ENCODE data around the gene DLG5. TPM values are rescaled to one million over a fixed set of nuclear protein-coding genes. Genes with fewer than 3 reads are reported as not detected.
A peak's percentile ranks its signal among the peaks of the same experiment; 100 is the strongest.

Gene DLG5
- total RNA-seq, 1 experiment from 2014 or later, result 127 TPM

GRCh38 chr10:77856566-77856965 lies 70.0 kb downstream of the DLG5 start:
- Mint-ChIP-seq H3K4me3 (ENCODE audit: unreplicated experiment) (peak overlapping the region; percentile 61), H3K36me3 (ENCODE audit: insufficient read depth, unreplicated experiment) (peaks cover 98% of the 10 kb centered on the region), H3K9me3 (ENCODE audit: unreplicated experiment) (no peaks in the 10 kb centered on the region), H3K27ac (ENCODE audit: low read depth, unreplicated experiment) (peak overlapping the region; percentile 65), H3K4me1 (ENCODE audit: insufficient read depth, unreplicated experiment) (peaks cover 30% of the 10 kb centered on the region), H3K27me3 (ENCODE audit: insufficient read depth, unreplicated experiment) (no peaks in the 10 kb centered on the region)
- intact Hi-C loops (cut with micrococcal nuclease), result no loop called here
- CTCF ChIA-PET, result interaction anchor here (0.6 to 2.0 kb wide), 5 partner anchors 9 to 134 kb away, joined by 3 to 9 read pairs (median 7); partner anchors contain the start of gene DLG5
- no TSS peak for BruUV-seq (replicated peaks)
- no peak for TF ChIP-seq CTCF (IDR thresholded peaks at IDR 0.05; ENCODE audit: unreplicated experiment)
- DNase-seq (ENCODE audit: unreplicated experiment), result no peak
- POLR2A ChIA-PET, result interaction anchor here (0.7 to 33.0 kb wide), 10 partner anchors 9 to 178 kb away, joined by 4 to 903 read pairs (median 8); partner anchors contain the start of gene DLG5

GRCh38 chr10:77855404-77856155 lies 71.0 kb downstream of the DLG5 start:
- no peaks in the 10 kb centered on the region for H3K27me3 Mint-ChIP-seq (ENCODE audit: insufficient read depth, unreplicated experiment)
- peaks cover 31% of the 10 kb centered on the region for H3K4me1 Mint-ChIP-seq (ENCODE audit: insufficient read depth, unreplicated experiment)
- ChIA-PET POLR2A (interaction anchor here (0.6 to 33.0 kb wide), 13 partner anchors 8 to 1386 kb away, joined by 3 to 903 read pairs (median 7); partner anchors contain the start of gene DLG5), CTCF (interaction anchor here (0.6 to 2.0 kb wide), 7 partner anchors 9 to 153 kb away, joined by 3 to 9 read pairs (median 4); partner anchors contain the start of gene DLG5)
- no TSS peak for BruUV-seq (replicated peaks)
- intact Hi-C loops (cut with micrococcal nuclease), result no loop called here
- peak overlapping the region; percentile 61 for H3K4me3 Mint-ChIP-seq (ENCODE audit: unreplicated experiment)
- peak overlapping the region; percentile 65 for H3K27ac Mint-ChIP-seq (ENCODE audit: low read depth, unreplicated experiment)
- peaks cover 98% of the 10 kb centered on the region for H3K36me3 Mint-ChIP-seq (ENCODE audit: insufficient read depth, unreplicated experiment)
- peak; percentile 71 for DNase-seq (ENCODE audit: unreplicated experiment)
- TF ChIP-seq CTCF (IDR thresholded peaks at IDR 0.05; ENCODE audit: unreplicated experiment), result no peak
- no peaks in the 10 kb centered on the region for H3K9me3 Mint-ChIP-seq (ENCODE audit: unreplicated experiment)

- H3K36me3 Mint-ChIP-seq (ENCODE audit: insufficient read depth, unreplicated experiment), result peaks cover 98% of the 10 kb centered on the region
- ChIA-PET CTCF (interaction anchor here (0.6 to 1.8 kb wide), 4 partner anchors 7 to 1344 kb away, joined by 3 to 5 read pairs (median 4); partner anchors contain the start of gene POLR3A), POLR2A (interaction anchor here (0.9 to 33.0 kb wide), 7 partner anchors 9 to 120 kb away, joined by 3 to 903 read pairs (median 7); no protein-coding TSS in a partner anchor)
- H3K27me3 Mint-ChIP-seq (ENCODE audit: insufficient read depth, unreplicated experiment), result no peaks in the 10 kb centered on the region
- H3K4me3 Mint-ChIP-seq (ENCODE audit: unreplicated experiment), result no peak overlapping the region
- BruUV-seq (replicated peaks), result no TSS peak
- intact Hi-C loops (cut with micrococcal nuclease), result no loop called here
- no peak overlapping the region for H3K27ac Mint-ChIP-seq (ENCODE audit: low read depth, unreplicated experiment)
- no peaks in the 10 kb centered on the region for H3K9me3 Mint-ChIP-seq (ENCODE audit: unreplicated experiment)
- no peak for DNase-seq (ENCODE audit: unreplicated experiment)
- no peak for TF ChIP-seq CTCF (IDR thresholded peaks at IDR 0.05; ENCODE audit: unreplicated experiment)
- H3K4me1 Mint-ChIP-seq (ENCODE audit: insufficient read depth, unreplicated experiment), result peaks cover 40% of the 10 kb centered on the region
These were observed 72.4 kb downstream of the DLG5 start for GRCh38 chr10:77854115-77854514.

- Mint-ChIP-seq H3K9me3 (ENCODE audit: unreplicated experiment) (no peaks in the 10 kb centered on the region), H3K36me3 (ENCODE audit: insufficient read depth, unreplicated experiment) (peaks cover 100% of the 10 kb centered on the region), H3K27me3 (ENCODE audit: insufficient read depth, unreplicated experiment) (no peaks in the 10 kb centered on the region), H3K27ac (ENCODE audit: low read depth, unreplicated experiment) (no peak overlapping the region), H3K4me1 (ENCODE audit: insufficient read depth, unreplicated experiment) (peaks cover 42% of the 10 kb centered on the region), H3K4me3 (ENCODE audit: unreplicated experiment) (no peak overlapping the region)
- ChIA-PET POLR2A (interaction anchor here (15.3 to 33.0 kb wide), 2 partner anchors 17 to 41 kb away, joined by 385 to 903 read pairs; no protein-coding TSS in a partner anchor), CTCF (interaction anchor here (0.7 to 1.1 kb wide), 2 partner anchors 72 to 905 kb away, joined by 3 read pairs; no protein-coding TSS in a partner anchor)
- DNase-seq (ENCODE audit: unreplicated experiment), result no peak
- no peak for TF ChIP-seq CTCF (IDR thresholded peaks at IDR 0.05; ENCODE audit: unreplicated experiment)
- BruUV-seq (replicated peaks), result no TSS peak
- intact Hi-C loops (cut with micrococcal nuclease), result no loop called here
These were observed 73.3 kb downstream of the DLG5 start for GRCh38 chr10:77853256-77853655.

Data from MCF 10A (cell line).